A549 (cell line): ENCODE data around the gene CLDN6. TPM values are rescaled to one million over a fixed set of nuclear protein-coding genes. Genes with fewer than 3 reads are reported as not detected.

Experiments used
- ATAC-seq, 2 experiments: fragments of 200-7000 bp in 1 of 2; fragments of >200 bp in 1 of 2; cut with Nextera tagmentation in 1 of 2; cut with Tn5 transposase in 1 of 2; 3 replicates each; pipeline versions ENCODE4 v1.8.0 to v1.9.1; 2018 to 2020; ENCODE audit warnings: mild to moderate bottlenecking in 1 of 2, moderate library complexity in 1 of 2
- CTCF ChIA-PET: fragments of 300-600 bp; sonication (Branson Sonifier 250); formaldehyde crosslinking; extraction: SDS; loops from one replicate; lab custom pipeline; 2021; ENCODE audit warnings: antibody characterized with exemption, inconsistent platforms; lab: Yijun Ruan, JAX
- POLR2A ChIA-PET: fragments of 350-600 bp; formaldehyde crosslinking; extraction: SDS; loops from one replicate; lab custom pipeline; 2021; ENCODE audit warnings: antibody characterized with exemption, inconsistent platforms; lab: Yijun Ruan, JAX
- DNase-seq, 2 experiments: peaks; one replicate each; pipeline versions ENCODE4 v3.0.0 to v3.0.0-alpha.2; 2011 to 2016; ENCODE audit warnings: low read depth in 1 of 2, low spot score in 1 of 2
- FAIRE-seq: peaks from 2 replicates; lab custom pipeline; 2011; peaks lifted over from hg19 to GRCh38; lab: Jason Lieb, UNC
- H3K27ac ChIP-seq, 2 experiments: fragments of >200 bp; sonication (Bioruptor Twin); formaldehyde crosslinking; 3 replicates each; pipeline ENCODE4 v1.5.1; 2016 to 2017
- H3K4me1 ChIP-seq: fragments of >200 bp; sonication (Bioruptor Twin); formaldehyde crosslinking; 3 replicates; pipeline ENCODE4 v1.6.1; 2016
- H3K4me2 ChIP-seq: fragments of >200 bp; sonication (Bioruptor Twin); formaldehyde crosslinking; 3 replicates; pipeline ENCODE4 v1.6.1; 2016
- H3K4me3 ChIP-seq: fragments of >200 bp; sonication (Bioruptor Twin); formaldehyde crosslinking; 3 replicates; pipeline ENCODE4 v1.5.1; 2016
- H3K9me3 ChIP-seq: fragments of >200 bp; sonication (Bioruptor Twin); formaldehyde crosslinking; 3 replicates; pipeline ENCODE4 v1.6.1; 2016
- ATOH8 ChIP-seq: fragments of 250-450 bp; sonication (Bioruptor Pico); IDR thresholded peaks from 2 replicates; pipeline ENCODE4 v1.5.0; 2020; ENCODE audit warnings: low read depth, mild to moderate bottlenecking, moderate library complexity
- CEBPB ChIP-seq, 2 experiments: fragments of >200 bp in 1 of 2; sonication (Bioruptor Twin) in 1 of 2; formaldehyde crosslinking in 1 of 2; IDR thresholded peaks; 2 replicates each; pipeline ENCODE4 v1.6.1; 2012 to 2016
- CHD2 ChIP-seq: fragments of 150-350 bp; IDR thresholded peaks from 2 replicates; pipeline ENCODE4 v1.6.1; 2014; ENCODE audit warnings: low read length; ENCODE audit not compliant: partially characterized antibody
- CTCF ChIP-seq: fragments of >200 bp; sonication (Bioruptor Twin); formaldehyde crosslinking; IDR thresholded peaks from 3 replicates; pipeline ENCODE4 v1.5.1; 2016
- E2F6 ChIP-seq: IDR thresholded peaks from 2 replicates; pipeline ENCODE4 v1.6.1; 2012; ENCODE audit warnings: low read depth, borderline replicate concordance
- EHMT2 ChIP-seq: fragments of 200-600 bp; sonication (generic); IDR thresholded peaks from 2 replicates; pipeline ENCODE4 v1.6.1; 2016; ENCODE audit warnings: antibody characterized with exemption, low read depth, mild to moderate bottlenecking, moderate library complexity
- ELK1 ChIP-seq: fragments of 150-350 bp; IDR thresholded peaks from 2 replicates; pipeline ENCODE4 v1.6.1; 2014; ENCODE audit warnings: low read depth, mild to moderate bottlenecking, low read length
- EP300 ChIP-seq, 2 experiments: fragments of >200 bp; sonication (Bioruptor Twin); formaldehyde crosslinking; IDR thresholded peaks; 2 replicates in 1 of 2; 3 replicates in 1 of 2; pipeline ENCODE4 v1.6.1; 2016 to 2017
- ESRRA ChIP-seq: fragments of 150-350 bp; IDR thresholded peaks from 2 replicates; pipeline ENCODE4 v1.6.1; 2014; ENCODE audit warnings: mild to moderate bottlenecking, low read length, borderline replicate concordance
- FOSB ChIP-seq: fragments of 250-450 bp; sonication (Bioruptor Pico); IDR thresholded peaks from 2 replicates; pipeline ENCODE4 v1.5.0; 2020; ENCODE audit warnings: mild to moderate bottlenecking, moderate library complexity
- FOSL2 ChIP-seq, 2 experiments: fragments of 450-650 bp in 1 of 2; fragments of >200 bp in 1 of 2; sonication (Bioruptor Twin) in 1 of 2; formaldehyde crosslinking; IDR thresholded peaks; 2 replicates each; pipeline versions ENCODE4 v1.5.0 to v1.6.1; 2016 to 2020; ENCODE audit warnings: mild to moderate bottlenecking in 1 of 2, moderate library complexity in 1 of 2
- HDAC2 ChIP-seq: fragments of 200-600 bp; sonication (generic); IDR thresholded peaks from 2 replicates; pipeline ENCODE4 v1.6.1; 2016
- HES2 ChIP-seq: fragments of >200 bp; sonication (Bioruptor Twin); formaldehyde crosslinking; IDR thresholded peaks from 2 replicates; pipeline ENCODE4 v1.6.1; 2016
- HEYL ChIP-seq: fragments of 250-450 bp; sonication (Bioruptor Pico); IDR thresholded peaks from 2 replicates; pipeline ENCODE4 v1.8.0; 2021; ENCODE audit warnings: mild to moderate bottlenecking, moderate library complexity
- HMGXB4 ChIP-seq: fragments of 250-450 bp; sonication (Bioruptor Pico); IDR thresholded peaks from 2 replicates; pipeline ENCODE4 v1.5.0; 2021; ENCODE audit warnings: mild to moderate bottlenecking, moderate library complexity, borderline replicate concordance
- HOXB13 ChIP-seq: fragments of 250-450 bp; sonication (Bioruptor Pico); IDR thresholded peaks from 2 replicates; pipeline ENCODE4 v1.5.0; 2020; ENCODE audit warnings: low read depth, mild to moderate bottlenecking, moderate library complexity
- JUN ChIP-seq, 2 experiments: fragments of >200 bp; sonication (Bioruptor Twin); formaldehyde crosslinking; IDR thresholded peaks; 2 replicates in 1 of 2; 3 replicates in 1 of 2; pipeline ENCODE4 v1.6.1; 2016 to 2017
- JUNB ChIP-seq: fragments of >200 bp; sonication (Bioruptor Twin); formaldehyde crosslinking; IDR thresholded peaks from 2 replicates; pipeline ENCODE4 v1.6.1; 2016
- KDM1A ChIP-seq: fragments of 200-600 bp; sonication (generic); IDR thresholded peaks from 2 replicates; pipeline ENCODE4 v1.6.1; 2016; ENCODE audit warnings: low read depth, mild to moderate bottlenecking
- MAFK ChIP-seq: fragments of 450-650 bp; IDR thresholded peaks from 2 replicates; pipeline ENCODE4 v1.6.1; 2014; ENCODE audit not compliant: partially characterized antibody
- MYC ChIP-seq: IDR thresholded peaks from 2 replicates; pipeline ENCODE4 v1.6.1; 2012; ENCODE audit warnings: mild to moderate bottlenecking, inconsistent platforms, low read length, improper control_type of control experiment, borderline replicate concordance
- NR3C1 ChIP-seq: fragments of >200 bp; sonication (Bioruptor Twin); formaldehyde crosslinking; IDR thresholded peaks from 3 replicates; pipeline ENCODE4 v1.6.1; 2017
- RAD21 ChIP-seq, 2 experiments: fragments of >200 bp in 1 of 2; sonication (Bioruptor Twin) in 1 of 2; formaldehyde crosslinking in 1 of 2; IDR thresholded peaks in 1 of 2; conservative IDR thresholded peaks in 1 of 2; 2 replicates in 1 of 2; 3 replicates in 1 of 2; pipeline ENCODE4 v1.6.1; 2012 to 2018; ENCODE audit warnings: inconsistent platforms in 1 of 2
- RCOR1 ChIP-seq: fragments of 150-350 bp; IDR thresholded peaks from 2 replicates; pipeline ENCODE4 v1.6.1; 2014; ENCODE audit warnings: antibody characterized with exemption, low read length, low read depth
- RNF2 ChIP-seq: fragments of 200-600 bp; sonication (generic); IDR thresholded peaks from 2 replicates; pipeline ENCODE4 v1.6.1; 2016; ENCODE audit warnings: low read depth, mild to moderate bottlenecking, antibody characterized with exemption, moderate library complexity, borderline replicate concordance
- TFCP2L1 ChIP-seq: fragments of 250-450 bp; sonication (Bioruptor Pico); IDR thresholded peaks from 2 replicates; pipeline ENCODE4 v1.5.0; 2021; ENCODE audit warnings: mild to moderate bottlenecking
- USF2 ChIP-seq: fragments of 450-650 bp; IDR thresholded peaks from 2 replicates; pipeline ENCODE4 v1.6.1; 2014; ENCODE audit warnings: antibody characterized with exemption
- ZNF302 ChIP-seq: fragments of 250-450 bp; sonication (Bioruptor Pico); IDR thresholded peaks from 2 replicates; pipeline ENCODE4 v1.9.0; 2021; ENCODE audit warnings: inconsistent platforms, mild to moderate bottlenecking, moderate library complexity
- WGBS: methylation state at CpG from one replicate; pipeline ENCODE4 v1.1.6; 2017; ENCODE audit errors: missing lambda C conversion rate; 5-methylcytosine and 5-hydroxymethylcytosine counted together
- polyA plus RNA-seq, 4 experiments: library from polyadenylated mRNA; depleted of rRNA in 3 of 4; stranded (reverse); fragments of >200 nt; fragmentation: RNase III in 1 of 4; extraction: RNeasy Plus Mini Kit Qiagen cat#74134 plus additional on column Dnase treatment in 1 of 4; gene quantifications; 2 replicates in 3 of 4; 3 replicates in 1 of 4; pipeline ENCODE4 v1.2.3, GENCODE V29; 2011 to 2017

CLDN6 gene
- polyA plus RNA-seq, 2 of the 4 experiments (the other 2 are of a cell fraction), result 0.25 TPM; not detected in 1

- Histone ChIP-seq H3K4me1 (peaks cover 23% of the 10 kb centered on the region), H3K9me3 (no peaks in the 10 kb centered on the region), H3K4me2 (no peak overlapping the region), H3K4me3 (no peak overlapping the region), H3K27ac (0 out of 6 replicates have a peak overlapping the region, but pooled peaks of 1 of the 2 experiments have one; percentile 1)
- ATAC-seq (no peak), FAIRE-seq (no peak), DNase-seq (no peak)
- WGBS, result 86% methylated on average over 19 of the region's 21 CpGs
- no peak for TF ChIP-seq NR3C1
- TF ChIP-seq CTCF, result no peak
- no peak for TF ChIP-seq KDM1A
- no peak for TF ChIP-seq MYC
- no peak for TF ChIP-seq HDAC2
- TF ChIP-seq FOSL2 (IDR thresholded peaks at IDR 0.05), result no peak
- TF ChIP-seq FOSL2 (CRISPR knock-in tag; IDR thresholded peaks at IDR 0.05), result no peak
- no peak for TF ChIP-seq HEYL (CRISPR knock-in tag)
- TF ChIP-seq HES2, result no peak
- TF ChIP-seq HOXB13 (CRISPR knock-in tag), result no peak
- no peak for TF ChIP-seq JUN (IDR thresholded peaks at IDR 0.05)
- TF ChIP-seq FOSB (CRISPR knock-in tag), result no peak
- TF ChIP-seq ELK1, result no peak
- no peak for TF ChIP-seq JUNB
- no peak for TF ChIP-seq RAD21 (conservative IDR thresholded peaks at IDR 0.05 in 1 of 2, IDR thresholded peaks at IDR 0.05 in 1 of 2)
- TF ChIP-seq RCOR1, result no peak
- no peak for TF ChIP-seq MAFK
- no peak for TF ChIP-seq CEBPB (IDR thresholded peaks at IDR 0.05)
- TF ChIP-seq EP300 (IDR thresholded peaks at IDR 0.05), result no peak
- no peak for TF ChIP-seq USF2
- CTCF ChIA-PET, result interaction anchor here (0.9 to 14.8 kb wide), 5 partner anchors 11 to 83 kb away, joined by 3 to 214 read pairs (median 3); partner anchors contain the start of genes CLDN6, HCFC1R1, THOC6 and TNFRSF12A
- POLR2A ChIA-PET, result interaction anchor here (3.7 kb wide), 1 partner anchor 11 kb away, joined by 31 read pairs; the partner anchor contains the start of gene TNFRSF12A
These were observed 8.2 kb downstream of the CLDN6 start for GRCh38 chr16:3009568-3010390.

- POLR2A ChIA-PET, result interaction anchor here (9.6 kb wide), 1 partner anchor 13 kb away, joined by 107 read pairs; the partner anchor contains the start of genes HCFC1R1, THOC6 and TNFRSF12A
- CTCF ChIA-PET, result interaction anchor here (1.1 to 14.8 kb wide), 3 partner anchors 12 to 82 kb away, joined by 3 to 214 read pairs (median 112); partner anchors contain the start of genes CLDN6, HCFC1R1, THOC6 and TNFRSF12A
- Histone ChIP-seq H3K9me3 (no peaks in the 10 kb centered on the region), H3K4me2 (no peak overlapping the region), H3K27ac (no peak overlapping the region), H3K4me1 (peaks cover 19% of the 10 kb centered on the region), H3K4me3 (no peak overlapping the region)
- FAIRE-seq (no peak), DNase-seq (no peak), ATAC-seq (no peak)
- TF ChIP-seq CHD2 (no peak), ESRRA (no peak), EHMT2 (no peak), TFCP2L1 (CRISPR knock-in tag) (no peak), RNF2 (no peak), ATOH8 (CRISPR knock-in tag) (no peak), ZNF302 (CRISPR knock-in tag) (no peak), HMGXB4 (CRISPR knock-in tag) (no peak), E2F6 (no peak), HDAC2 (no peak), JUN (IDR thresholded peaks at IDR 0.05) (no peak)
- 84% methylated on average over 4 of the region's 4 CpGs for WGBS
These were observed 9.3 kb downstream of the CLDN6 start for GRCh38 chr16:3008690-3009037.
